Right ventricle myocardium inferior (tissue), 1 donor: Measurements from ENCODE around the gene INS. TPM values are rescaled to one million over a fixed set of nuclear protein-coding genes. Genes with fewer than 3 reads are reported as not detected.
A peak's percentile ranks its signal among the peaks of the same experiment; 100 is the strongest.

Experiments used
- ATAC-seq: fragments of 200-7000 bp; cut with Tn5 transposase; one replicate; pipeline ENCODE4 v1.9.1; 2020; ENCODE audit warnings: mild to moderate bottlenecking, moderate library complexity
- DNase-seq: peaks from one replicate; pipeline ENCODE4 v3.0.0; 2021; ENCODE audit errors: missing footprints
- intact Hi-C: fragments of 100-400 bp; cut with DNase I; formaldehyde crosslinking; loops from one replicate; pipeline ENCODE4 v1.11.0; 2022
- total RNA-seq: library from RNA; stranded (reverse); fragmentation: NEBNext Ultra II Directional; extraction: Animal tissue kit (Norgen Biotek cat#: 25700); gene quantifications from one replicate; pipeline ENCODE4 v1.2.1, GENCODE V29; 2021
- donor health status: DM: no; HTN: yes; CAD: no; lungs with severe emphysema.

INS gene
- total RNA-seq, 1 donor from 2014 or later, result not detected

DNA sequence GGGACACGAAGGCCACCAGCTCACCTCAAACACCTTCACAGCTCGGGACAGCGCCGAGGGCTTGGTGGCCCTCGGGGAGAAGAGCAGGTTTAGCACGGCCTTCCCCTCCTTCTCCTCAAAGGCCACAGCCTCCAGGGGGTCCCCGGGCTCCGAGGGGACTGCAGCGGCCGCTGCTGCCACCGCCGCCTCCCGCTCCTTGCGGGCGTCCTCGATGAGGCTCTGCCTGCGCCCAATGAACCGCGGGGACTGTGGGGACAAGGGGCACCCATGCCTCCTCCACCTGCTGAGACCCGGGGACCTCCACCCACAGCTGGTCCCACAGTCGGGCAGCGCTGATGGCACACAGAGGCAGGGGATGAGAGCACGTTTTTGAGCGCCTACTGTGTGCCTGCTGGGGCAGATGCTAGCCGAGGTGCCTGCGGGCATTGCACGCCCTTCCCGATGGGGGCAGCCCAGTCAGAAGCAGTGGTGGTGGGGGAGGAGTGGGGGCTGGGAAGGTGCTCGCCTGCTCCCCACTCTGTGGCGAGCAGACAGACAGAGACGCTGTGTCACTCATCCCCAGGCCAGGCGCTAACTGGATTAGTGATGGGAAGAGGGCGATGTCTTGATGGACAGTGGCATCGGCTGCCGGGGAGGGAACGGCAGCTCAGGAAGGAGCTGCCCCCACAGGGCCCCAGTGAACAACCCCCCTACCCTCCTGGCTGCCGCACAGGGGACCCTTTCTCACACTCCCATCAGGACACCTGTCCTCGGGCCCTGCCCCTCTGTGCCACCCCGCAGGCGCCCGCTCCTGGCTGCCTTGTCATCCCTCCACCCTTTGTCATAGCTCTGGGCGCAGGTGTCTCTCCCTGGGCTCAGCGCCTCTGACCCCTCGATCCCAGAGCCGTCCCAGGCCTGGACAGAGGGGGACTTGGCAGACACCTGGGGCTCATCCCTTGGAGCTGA is 8.9 kb upstream of the INS start:
- ATAC-seq, result no peak
- intact Hi-C loops, result no loop called here
- DNase-seq, result no peak

DNA sequence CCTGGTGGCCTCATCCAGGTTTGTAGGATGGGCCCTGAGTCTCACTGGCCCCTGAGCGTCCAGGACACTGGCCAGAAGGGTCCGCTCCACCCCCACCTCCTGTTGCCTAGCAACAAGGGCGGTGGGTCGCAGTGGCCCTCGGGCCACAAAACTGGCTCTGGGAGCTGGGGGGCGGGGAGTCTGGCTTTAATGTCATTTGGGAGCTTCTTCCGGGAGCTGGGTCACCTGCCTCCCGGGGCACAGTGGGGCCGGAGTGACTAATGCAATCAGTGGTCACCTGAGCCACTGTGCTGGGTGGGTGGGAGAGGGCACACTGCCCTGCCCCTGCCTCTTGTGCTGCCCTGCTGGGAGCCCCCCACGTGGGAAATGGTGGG is 8.0 kb upstream of the INS start:
- intact Hi-C loops, result no loop called here
- ATAC-seq (no peak), DNase-seq (no peak)

DNA sequence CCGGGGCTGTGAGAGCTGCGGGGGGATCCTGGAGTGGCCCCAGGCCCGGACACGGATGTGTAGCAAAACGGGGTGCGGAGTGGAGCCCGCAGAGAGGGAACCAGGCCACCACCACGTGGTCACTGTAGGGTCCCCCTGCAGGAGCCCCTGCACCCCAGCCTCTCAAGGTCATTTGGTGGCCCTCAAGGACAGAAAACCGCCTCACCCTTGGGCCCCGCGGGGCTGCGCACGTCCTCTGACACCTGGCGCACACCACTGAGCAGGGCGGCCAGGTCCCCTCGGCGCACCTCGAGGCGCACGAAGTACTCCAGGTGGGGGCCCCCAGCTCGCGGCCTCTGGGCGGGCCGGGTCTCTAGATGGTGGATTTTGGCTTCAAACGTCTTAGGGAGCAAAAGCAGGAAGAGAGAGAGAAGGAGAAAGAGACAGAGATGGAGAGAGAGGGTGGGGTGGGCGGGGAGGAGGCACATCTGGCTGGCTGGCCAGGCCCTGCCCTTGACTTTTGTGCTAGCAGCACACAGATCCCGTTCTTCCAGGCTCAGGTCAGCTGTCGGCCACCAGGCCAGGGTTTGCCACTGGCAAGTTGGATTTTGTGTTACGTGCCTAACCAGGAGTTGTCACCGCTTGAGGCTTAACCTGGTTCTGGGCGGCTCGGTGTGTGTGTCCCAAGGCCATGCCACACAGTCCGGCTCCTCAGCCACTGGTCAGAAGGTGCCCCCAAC is 7.4 kb upstream of the INS start:
- ATAC-seq (no peak), DNase-seq (no peak)
- intact Hi-C loops, result no loop called here

DNA sequence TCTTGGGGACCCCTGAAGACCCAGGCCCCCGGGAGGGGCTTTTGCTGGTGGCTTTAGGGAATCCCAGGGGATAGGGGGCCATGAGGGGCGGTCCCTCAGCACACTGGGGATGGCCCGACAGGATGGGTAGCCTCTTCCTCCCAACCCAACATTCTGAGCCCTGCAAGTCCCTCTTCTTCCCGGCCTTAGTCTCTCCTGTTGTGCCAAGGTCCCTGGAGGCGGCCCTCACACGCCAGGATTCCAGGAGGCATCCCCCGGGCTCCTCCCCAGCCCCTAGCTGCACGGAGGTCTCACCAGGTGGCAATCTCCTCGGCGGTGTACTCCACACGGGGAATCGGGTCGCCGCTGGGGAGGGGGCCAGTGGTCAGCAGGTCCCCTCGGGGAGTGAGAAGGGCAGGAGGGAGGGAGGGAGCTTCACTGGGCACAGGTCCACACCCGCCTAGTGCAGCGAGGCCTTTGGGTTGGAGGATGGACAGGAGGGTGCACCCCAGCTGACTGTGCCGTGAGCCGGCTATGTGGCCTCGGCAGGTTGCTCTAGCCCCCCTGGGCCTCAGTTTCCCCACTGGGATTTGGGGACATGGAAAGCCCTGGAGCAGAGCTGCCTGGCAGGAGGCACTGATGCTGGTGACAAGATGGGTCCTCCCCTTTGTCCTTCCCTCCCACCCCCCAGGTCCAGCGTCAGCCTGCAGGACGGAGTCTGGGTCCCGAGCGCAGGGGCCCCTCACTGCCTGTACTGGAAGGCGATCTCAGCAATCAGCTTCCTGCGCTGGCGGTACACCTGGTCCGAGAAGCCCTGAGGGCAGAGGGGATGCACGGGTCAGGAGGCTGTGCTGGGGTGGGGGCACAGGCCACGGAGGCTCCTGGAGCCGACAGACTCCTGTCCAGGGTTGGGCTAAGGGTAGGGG is 6.4 kb upstream of the INS start:
- intact Hi-C loops, result no loop called here
- no peak for ATAC-seq
- DNase-seq, result no peak

DNA sequence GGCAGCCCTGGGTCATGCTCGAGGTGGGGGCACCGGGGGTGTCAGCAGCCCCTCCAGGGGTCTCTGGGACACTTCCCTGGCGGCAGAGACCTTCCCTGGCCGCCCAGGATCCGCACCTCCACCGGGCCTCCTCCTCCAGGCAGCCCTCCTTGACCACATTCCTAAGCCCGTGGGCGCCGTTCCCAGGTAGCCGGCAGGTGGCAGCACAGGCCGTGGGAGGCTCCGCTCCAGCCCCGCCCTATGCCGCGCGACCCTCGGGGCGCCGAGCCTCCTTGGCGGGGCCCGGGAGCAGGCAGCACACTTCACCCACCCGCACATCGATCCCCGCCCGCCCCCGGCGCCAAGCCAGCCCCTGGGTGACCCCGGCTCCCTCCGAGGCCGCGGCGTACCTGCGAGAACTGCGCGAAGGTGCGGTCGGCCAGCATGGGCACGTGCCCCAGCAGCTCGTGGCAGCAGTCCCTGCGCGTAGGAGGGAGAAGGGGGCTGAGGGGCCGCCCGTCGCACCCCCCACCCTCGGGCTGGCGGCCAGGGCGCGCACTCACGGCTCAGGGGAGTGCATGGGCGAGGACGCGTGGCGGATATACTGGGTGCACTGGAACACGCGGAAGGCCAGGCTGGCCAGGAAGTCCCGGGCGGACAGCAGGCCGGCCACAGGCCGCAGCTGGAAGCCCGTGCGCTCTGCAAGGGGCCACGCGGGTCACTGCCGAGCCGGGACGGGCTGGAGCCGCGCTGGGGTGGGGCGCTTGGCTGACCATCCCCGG is 5.3 kb upstream of the INS start:
- peak; percentile 84 for DNase-seq
- intact Hi-C loops, result no loop called here
- ATAC-seq, result peak; percentile 45

- no peak for DNase-seq
- intact Hi-C loops, result no loop called here
- no peak for ATAC-seq
Measured at GRCh38 chr11:2165571-2165970, 4.6 kb upstream of the INS start.

DNA sequence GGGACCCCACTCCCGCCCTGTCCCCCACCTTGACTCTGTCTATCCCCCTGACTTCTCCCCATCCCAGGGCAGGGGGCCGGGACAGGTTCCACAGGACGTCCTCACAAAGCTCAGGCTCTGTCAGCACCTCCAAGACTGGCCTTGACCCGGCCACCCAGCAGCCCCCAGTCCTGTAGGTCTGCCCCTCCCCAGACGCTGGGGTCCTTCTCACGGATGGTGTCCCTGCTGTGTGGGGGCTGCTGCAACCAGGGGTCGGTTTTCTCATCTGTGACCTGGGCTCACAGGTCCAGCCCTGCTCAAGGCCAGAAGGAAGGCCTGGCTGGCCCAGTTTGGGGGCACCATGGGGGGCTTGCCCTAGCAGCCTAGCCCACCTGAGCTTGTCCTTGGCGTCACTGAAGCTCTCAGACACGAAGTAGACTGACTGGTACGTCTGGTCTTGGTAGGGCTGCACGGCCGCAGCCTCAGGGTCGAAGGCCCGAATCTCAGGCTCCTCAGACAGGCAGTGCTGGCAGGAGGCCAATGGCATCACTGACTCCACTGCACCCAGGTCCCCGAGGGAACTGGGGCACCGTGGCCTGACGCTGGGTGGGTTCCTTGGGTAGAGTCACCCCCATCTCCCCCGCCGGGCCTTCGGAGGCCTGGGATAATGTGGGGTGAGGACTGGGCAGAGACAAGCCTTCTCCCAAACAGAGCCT is 4.0 kb upstream of the INS start:
- DNase-seq (no peak), ATAC-seq (no peak)
- intact Hi-C loops, result no loop called here

DNA sequence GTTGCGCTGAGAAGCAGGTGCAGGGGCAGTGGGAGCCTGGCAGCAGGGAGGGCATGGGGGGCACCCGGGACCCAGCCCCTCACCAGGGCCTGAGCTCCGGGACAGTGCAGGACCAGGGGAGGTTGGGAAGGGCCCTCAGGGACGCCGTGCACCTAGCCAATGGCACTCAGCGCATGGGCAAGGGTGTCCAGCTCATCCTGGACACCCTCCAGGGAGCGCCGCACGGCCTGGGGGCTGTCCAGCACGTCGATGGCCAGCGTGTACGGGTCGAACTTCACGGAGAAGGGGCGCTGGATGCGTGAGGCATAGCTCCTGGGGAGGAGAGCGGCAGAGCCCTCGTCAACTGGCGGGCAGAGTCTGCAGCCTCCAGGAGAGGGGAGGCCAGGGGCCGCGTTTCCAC is 3.1 kb upstream of the INS start:
- DNase-seq (no peak), ATAC-seq (no peak)
- intact Hi-C loops, result no loop called here

- intact Hi-C loops, result no loop called here
- no peak for DNase-seq
- no peak for ATAC-seq
Measured at GRCh38 chr11:2163428-2163978, 2.5 kb upstream of the INS start.

GRCh38 chr11:2159536-2160413 is 1.2 kb downstream of the INS start:
- ATAC-seq (no peak), DNase-seq (no peak)
- intact Hi-C loops, result no loop called here

DNA sequence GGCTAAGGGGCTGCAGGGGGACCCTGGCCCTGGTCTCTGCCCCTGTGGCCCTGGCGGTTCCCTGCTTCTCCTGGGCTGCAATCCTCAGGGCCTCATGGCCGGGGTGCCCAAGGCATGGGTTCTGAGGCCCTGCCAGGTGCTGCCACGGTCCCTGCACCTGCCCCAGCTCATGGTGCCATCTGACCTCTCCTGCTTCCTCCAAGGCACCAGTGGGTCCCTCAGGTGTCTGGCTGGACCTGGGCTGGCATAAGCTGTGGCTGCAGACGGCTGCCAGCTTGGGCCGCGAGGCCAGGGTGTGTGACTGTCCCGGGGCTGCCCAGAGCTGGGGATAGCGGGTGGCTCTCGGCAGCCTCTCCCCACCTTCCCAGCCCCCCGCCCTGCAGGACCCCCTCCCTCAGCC is 2.0 kb downstream of the INS start:
- no peak for ATAC-seq
- no peak for DNase-seq
- intact Hi-C loops, result no loop called here

- intact Hi-C loops, result no loop called here
- no peak for ATAC-seq
- no peak for DNase-seq
Measured at GRCh38 chr11:2158296-2158737, 2.7 kb downstream of the INS start.

DNA sequence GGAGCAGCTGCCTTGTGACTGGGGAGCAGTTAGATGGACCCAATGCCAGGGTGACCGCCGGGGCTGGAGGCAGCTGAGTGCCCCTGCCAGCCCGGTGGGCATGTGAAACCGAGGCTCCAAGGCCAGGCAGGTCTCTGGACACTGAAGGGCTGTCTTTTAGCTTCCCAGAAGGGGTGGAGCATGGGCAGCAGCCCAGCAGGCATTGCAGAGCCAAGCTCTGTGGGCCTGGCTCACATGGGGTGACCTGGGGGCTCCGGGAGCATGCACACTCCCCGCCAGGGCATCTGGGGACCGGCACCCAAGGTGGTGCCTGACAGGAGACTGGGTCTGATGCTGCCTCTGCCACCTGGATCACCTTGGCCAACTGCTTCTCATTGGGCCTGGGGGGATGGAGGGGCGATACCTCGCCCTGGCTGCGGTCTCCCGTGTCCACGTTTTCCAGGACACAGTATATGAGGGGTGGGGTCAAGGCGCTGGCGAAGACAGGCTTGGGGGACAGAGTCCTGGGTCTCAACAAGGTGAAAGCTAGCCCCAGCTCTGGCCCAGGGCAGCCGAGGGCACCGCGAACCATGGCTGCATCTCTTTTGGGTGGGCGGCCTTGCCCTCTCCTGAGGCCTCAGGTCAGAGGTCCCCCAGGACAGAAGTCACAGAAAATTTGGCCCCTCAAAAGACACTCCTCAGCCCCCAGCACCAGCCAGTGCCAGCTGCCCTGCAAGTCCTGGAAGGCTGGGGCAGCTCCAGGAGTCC is 3.5 kb downstream of the INS start:
- no peak for DNase-seq
- intact Hi-C loops, result loop anchor here (2.0 kb wide), 2 partner anchors 465 to 505 kb away; no protein-coding TSS in a partner anchor
- no peak for ATAC-seq

GRCh38 chr11:2156416-2157182 is 4.4 kb downstream of the INS start:
- DNase-seq, result no peak
- ATAC-seq, result peak; percentile 54
- intact Hi-C loops, result loop anchor here (2.0 kb wide), 2 partner anchors 464 to 504 kb away; no protein-coding TSS in a partner anchor

DNA sequence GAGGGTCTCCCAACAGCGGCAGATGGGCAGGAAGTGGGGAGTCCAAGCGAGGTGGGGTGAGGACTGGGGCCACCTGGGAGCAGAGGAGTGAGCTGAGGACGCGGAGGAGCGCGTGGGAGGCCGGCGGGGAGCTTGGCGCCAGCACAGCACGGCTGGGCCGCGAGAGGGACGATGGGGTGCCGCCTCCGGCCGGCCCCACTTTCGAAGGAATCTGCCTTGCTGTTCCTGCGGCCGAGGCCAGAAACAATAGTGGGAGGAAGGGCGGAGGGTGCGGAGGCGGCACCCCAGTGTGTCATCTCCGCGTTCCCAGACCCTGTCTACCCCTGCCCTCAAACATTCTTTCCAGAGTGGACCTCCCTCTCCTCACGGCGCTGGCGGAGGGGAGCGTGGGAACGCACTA is 5.5 kb downstream of the INS start:
- ATAC-seq (no peak), DNase-seq (no peak)
- intact Hi-C loops, result no loop called here
